H9 (cell line): ENCODE results near the gene MAPK12. TPM values are rescaled to one million over a fixed set of nuclear protein-coding genes. Genes with fewer than 3 reads are reported as not detected.

ENCODE experiments used
- DNase-seq: peaks from one replicate; pipeline ENCODE4 v3.0.0-alpha.2; 2017
- H2AFZ ChIP-seq: one replicate; pipeline ENCODE4 v1.6.1; 2013; ENCODE audit warnings: mild to moderate bottlenecking, low read length, control low read depth, moderate library complexity
- H2AK5ac ChIP-seq: 2 replicates; pipeline ENCODE4 v1.6.1; 2013; ENCODE audit warnings: low read length, control low read depth, mixed read lengths; ENCODE audit not compliant: insufficient read length
- H2BK120ac ChIP-seq: one replicate; pipeline ENCODE4 v1.6.1; 2013; ENCODE audit warnings: low read depth, mild to moderate bottlenecking, low read length, control low read depth, inconsistent platforms; ENCODE audit not compliant: poor library complexity, severe bottlenecking
- H2BK12ac ChIP-seq: 2 replicates; pipeline ENCODE4 v1.6.1; 2013; ENCODE audit warnings: low read length, control low read depth, mixed read lengths, low read depth; ENCODE audit not compliant: insufficient read length
- H2BK15ac ChIP-seq: 2 replicates; pipeline ENCODE4 v1.6.1; 2013; ENCODE audit warnings: low read depth, low read length, control low read depth
- H2BK20ac ChIP-seq: one replicate; pipeline ENCODE4 v1.6.1; 2013; ENCODE audit warnings: low read depth, mild to moderate bottlenecking, low read length, control low read depth, inconsistent platforms; ENCODE audit not compliant: poor library complexity, severe bottlenecking
- H2BK5ac ChIP-seq: 2 replicates; pipeline ENCODE4 v1.6.1; 2013; ENCODE audit warnings: low read length, control low read depth, mixed read lengths; ENCODE audit not compliant: insufficient read length
- H3K14ac ChIP-seq: 2 replicates; pipeline ENCODE4 v1.6.1; 2013; ENCODE audit warnings: low read length, control low read depth; ENCODE audit not compliant: insufficient read depth
- H3K18ac ChIP-seq: 2 replicates; pipeline ENCODE4 v1.6.1; 2013; ENCODE audit warnings: low read depth, mild to moderate bottlenecking, mixed read lengths, low read length, control low read depth; ENCODE audit not compliant: insufficient read length
- H3K23ac ChIP-seq: 2 replicates; pipeline ENCODE4 v1.6.1; 2013; ENCODE audit warnings: low read length, control low read depth, mixed read lengths, low read depth; ENCODE audit not compliant: insufficient read length
- H3K23me2 ChIP-seq: 2 replicates; pipeline ENCODE4 v1.6.1; 2013; ENCODE audit warnings: low read depth, mild to moderate bottlenecking, mixed read lengths, low read length, control low read depth; ENCODE audit not compliant: insufficient read length, poor library complexity, severe bottlenecking
- H3K27ac ChIP-seq: 2 replicates; pipeline ENCODE4 v1.5.1; 2013; ENCODE audit warnings: low read length, control low read depth, mixed read lengths, low read depth; ENCODE audit not compliant: insufficient read length
- H3K27me3 ChIP-seq: 2 replicates; pipeline ENCODE4 v1.6.1; 2013; ENCODE audit warnings: low read length, control low read depth, inconsistent platforms; ENCODE audit not compliant: insufficient read depth
- H3K4ac ChIP-seq: 2 replicates; pipeline ENCODE4 v1.6.1; 2013; ENCODE audit warnings: low read depth, mild to moderate bottlenecking, control low read depth, inconsistent platforms, low read length, moderate library complexity
- H3K4me1 ChIP-seq: 2 replicates; pipeline ENCODE4 v1.6.1; 2013; ENCODE audit warnings: low read length, control low read depth, inconsistent platforms; ENCODE audit not compliant: insufficient read depth
- H3K4me2 ChIP-seq: 2 replicates; pipeline ENCODE4 v1.6.1; 2013; ENCODE audit warnings: low read length, control low read depth, mixed read lengths; ENCODE audit not compliant: insufficient read length, insufficient read depth
- H3K56ac ChIP-seq: 2 replicates; pipeline ENCODE4 v1.6.1; 2013; ENCODE audit warnings: low read depth, mild to moderate bottlenecking, mixed read lengths, low read length, control low read depth; ENCODE audit not compliant: insufficient read length
- H3K79me1 ChIP-seq: 2 replicates; pipeline ENCODE4 v1.6.1; 2013; ENCODE audit warnings: low read depth, mild to moderate bottlenecking, moderate library complexity, low read length, control low read depth, inconsistent platforms; ENCODE audit not compliant: insufficient read depth, poor library complexity, severe bottlenecking
- H3K79me2 ChIP-seq: 2 replicates; pipeline ENCODE4 v1.6.1; 2013; ENCODE audit warnings: low read length, control low read depth, inconsistent platforms; ENCODE audit not compliant: insufficient read depth
- H3K9ac ChIP-seq: 2 replicates; pipeline ENCODE4 v1.6.1; 2013; ENCODE audit warnings: low read length, control low read depth, mixed read lengths; ENCODE audit not compliant: insufficient read length; ENCODE audit errors: extremely low read depth
- H3K9me3 ChIP-seq: one replicate; pipeline ENCODE4 v1.6.1; 2013; ENCODE audit warnings: low read depth, low read length, inconsistent platforms; ENCODE audit not compliant: control insufficient read depth
- H3T11ph ChIP-seq: one replicate; pipeline ENCODE4 v1.6.1; 2013; ENCODE audit warnings: mild to moderate bottlenecking, low read length, control low read depth, inconsistent platforms
- H4K20me1 ChIP-seq: one replicate; pipeline ENCODE4 v1.6.1; 2013; ENCODE audit not compliant: control insufficient read depth, insufficient read length, insufficient read depth
- H4K5ac ChIP-seq: 2 replicates; pipeline ENCODE4 v1.6.1; 2013; ENCODE audit warnings: low read depth, mild to moderate bottlenecking, mixed read lengths, low read length, control low read depth; ENCODE audit not compliant: insufficient read length
- H4K8ac ChIP-seq: replicated peaks from 2 replicates; pipeline ENCODE4 v1.6.1; 2013; ENCODE audit warnings: low read length, control low read depth, mixed read lengths, low read depth; ENCODE audit not compliant: insufficient read length
- H4K91ac ChIP-seq: 2 replicates; pipeline ENCODE4 v1.6.1; 2013; ENCODE audit warnings: low read depth, mild to moderate bottlenecking, moderate library complexity, mixed read lengths, low read length, control low read depth; ENCODE audit not compliant: insufficient read length
- H3K27ac Mint-ChIP-seq, 3 experiments: 2 replicates in 2 of 3; 3 replicates in 1 of 3; pipeline ENCODE4 v1.8.0; 2020 to 2021; ENCODE audit warnings: mixed read lengths in 3 of 3, mild to moderate bottlenecking in 1 of 3, moderate library complexity in 1 of 3
- H3K27me3 Mint-ChIP-seq: 2 replicates; pipeline ENCODE4 v1.8.0; 2021; ENCODE audit warnings: low read depth, mild to moderate bottlenecking, moderate library complexity, mixed read lengths
- H3K36me3 Mint-ChIP-seq, 3 experiments: 2 replicates in 2 of 3; 3 replicates in 1 of 3; pipeline ENCODE4 v1.8.0; 2020 to 2021; ENCODE audit warnings: low read depth in 3 of 3, mixed read lengths in 3 of 3; ENCODE audit not compliant: insufficient read depth in 1 of 3
- H3K4me1 Mint-ChIP-seq, 2 experiments: 2 replicates each; pipeline ENCODE4 v1.8.0; 2020; ENCODE audit warnings: mixed read lengths in 2 of 2
- H3K4me3 Mint-ChIP-seq, 2 experiments: 2 replicates in 1 of 2; 3 replicates in 1 of 2; pipeline ENCODE4 v1.8.0; 2020 to 2021; ENCODE audit warnings: mild to moderate bottlenecking in 2 of 2, mixed read lengths in 2 of 2, moderate library complexity in 1 of 2
- H3K9me3 Mint-ChIP-seq, 2 experiments: 2 replicates in 1 of 2; 3 replicates in 1 of 2; pipeline ENCODE4 v1.8.0; 2020; ENCODE audit warnings: mild to moderate bottlenecking in 2 of 2, mixed read lengths in 2 of 2, moderate library complexity in 1 of 2
- WGBS: extraction: QIAGEN DNeasy Blood & Tissue Kit; methylation state at CpG from one replicate; pipeline ENCODE4 v1.1.7; 2013; ENCODE audit warnings: missing lambda C conversion rate, low lambda C conversion rate, mixed read lengths; ENCODE audit not compliant: insufficient read length; ENCODE audit errors: extremely low coverage; 5-methylcytosine and 5-hydroxymethylcytosine counted together
- total RNA-seq: library from RNA; stranded (reverse); gene quantifications from 2 replicates; pipeline ENCODE4 v1.2.1, GENCODE V29; 2021
- TF ChIP-seq, protein P1 (sequence below): fragments of 200-600 bp; sonication (generic); conservative IDR thresholded peaks from 3 replicates; pipeline ENCODE4 v1.8.0; 2021; ENCODE audit warnings: antibody characterized with exemption, mild to moderate bottlenecking

MAPK12 gene
- total RNA-seq, 1 experiment from 2014 or later, result 31.3 TPM

DNA sequence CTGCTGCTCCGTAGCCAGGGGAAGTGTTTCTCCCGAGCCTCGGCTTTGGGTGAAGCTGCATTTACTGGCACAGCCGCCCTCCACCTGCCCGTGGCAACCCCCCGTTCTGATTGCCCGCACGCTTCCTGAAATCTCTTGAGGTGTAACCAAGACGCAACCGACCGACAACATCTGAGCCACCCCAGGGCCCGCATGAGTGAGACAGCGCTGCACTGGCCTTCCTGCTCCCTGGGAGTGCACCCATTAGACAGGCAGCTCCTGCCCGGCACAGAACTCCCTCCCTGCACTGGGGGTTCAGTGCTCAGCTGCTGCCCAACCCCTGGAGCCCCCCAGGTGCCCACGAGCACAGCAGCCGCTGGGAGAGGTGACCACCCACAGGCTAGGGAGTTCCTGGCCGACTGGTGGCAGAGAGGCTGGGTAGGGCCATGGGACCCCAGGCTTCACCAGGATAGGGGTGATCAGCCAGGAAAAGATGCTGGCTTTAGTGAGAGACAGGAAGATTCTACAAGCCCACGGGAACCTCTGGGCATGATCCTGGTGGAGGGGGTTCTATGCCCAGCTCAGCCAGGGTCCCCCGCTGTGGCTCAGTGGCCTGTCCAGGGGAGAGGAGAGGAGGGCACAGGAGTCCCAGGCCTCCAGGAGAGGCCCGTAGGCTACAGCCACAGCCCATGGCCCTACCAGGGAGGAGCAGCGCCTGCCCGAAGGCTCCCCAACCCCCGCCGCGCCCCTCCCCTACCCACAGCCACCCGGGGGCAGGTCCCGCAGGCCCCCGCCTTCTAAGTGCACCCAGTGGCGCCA, 31.4 kb upstream of the MAPK12 start:
- Histone ChIP-seq H3K27ac (no peak overlapping the region), H2AK5ac (no peak overlapping the region), H3K56ac (no peak overlapping the region), H3K9me3 (no peaks in the 10 kb centered on the region), H3K23ac (no peak overlapping the region), H3T11ph (no peak overlapping the region), H2BK12ac (no peak overlapping the region), H4K91ac (no peak overlapping the region), H3K23me2 (no peaks in the 10 kb centered on the region), H4K5ac (no peak overlapping the region), H2BK120ac (no peak overlapping the region), H3K79me1 (peaks cover 2% of the 10 kb centered on the region), H3K4me1 (no peaks in the 10 kb centered on the region), H2BK5ac (no peak overlapping the region), H3K4ac (peak overlapping the region; percentile 64; the same call in 1 of the 2 replicates), H3K18ac (peak overlapping the region; percentile 16), H3K9ac (no peak overlapping the region), H2BK15ac (no peak overlapping the region), H2BK20ac (no peak overlapping the region), H3K79me2 (peaks cover 3% of the 10 kb centered on the region; the same call in 1 of the 2 replicates), H3K4me2 (peak overlapping the region; percentile 12), H4K20me1 (no peaks in the 10 kb centered on the region), H3K27me3 (no peaks in the 10 kb centered on the region), H4K8ac (no peak overlapping the region), H2AFZ (no peak overlapping the region), H3K14ac (0 out of 2 replicates have a peak overlapping the region, but pooled peaks have one; percentile 84)
- TF ChIP-seq, protein P1, sequence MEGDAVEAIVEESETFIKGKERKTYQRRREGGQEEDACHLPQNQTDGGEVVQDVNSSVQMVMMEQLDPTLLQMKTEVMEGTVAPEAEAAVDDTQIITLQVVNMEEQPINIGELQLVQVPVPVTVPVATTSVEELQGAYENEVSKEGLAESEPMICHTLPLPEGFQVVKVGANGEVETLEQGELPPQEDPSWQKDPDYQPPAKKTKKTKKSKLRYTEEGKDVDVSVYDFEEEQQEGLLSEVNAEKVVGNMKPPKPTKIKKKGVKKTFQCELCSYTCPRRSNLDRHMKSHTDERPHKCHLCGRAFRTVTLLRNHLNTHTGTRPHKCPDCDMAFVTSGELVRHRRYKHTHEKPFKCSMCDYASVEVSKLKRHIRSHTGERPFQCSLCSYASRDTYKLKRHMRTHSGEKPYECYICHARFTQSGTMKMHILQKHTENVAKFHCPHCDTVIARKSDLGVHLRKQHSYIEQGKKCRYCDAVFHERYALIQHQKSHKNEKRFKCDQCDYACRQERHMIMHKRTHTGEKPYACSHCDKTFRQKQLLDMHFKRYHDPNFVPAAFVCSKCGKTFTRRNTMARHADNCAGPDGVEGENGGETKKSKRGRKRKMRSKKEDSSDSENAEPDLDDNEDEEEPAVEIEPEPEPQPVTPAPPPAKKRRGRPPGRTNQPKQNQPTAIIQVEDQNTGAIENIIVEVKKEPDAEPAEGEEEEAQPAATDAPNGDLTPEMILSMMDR, result no peak
- Mint-ChIP-seq H3K9me3 (no peaks in the 10 kb centered on the region; a peak in 1 of 5 replicates), H3K4me3 (peak overlapping the region; percentile 40 to 67), H3K4me1 (peaks cover 15 to 25% of the 10 kb centered on the region in 2 experiments), H3K36me3 (peaks cover 5 to 15% (median 15%) of the 10 kb centered on the region in 3 experiments; a peak in 6 of 7 replicates), H3K27ac (peak overlapping the region; percentile 56 to 96 (median 85)), H3K27me3 (no peaks in the 10 kb centered on the region)
- no CpG with 5 or more reads among the region's 29 CpGs for WGBS
- DNase-seq, result no peak
